D341Med (cell line): ENCODE results near the gene FGF1.

Experiments used
- DNase-seq: peaks from one replicate; pipeline ENCODE4 v3.0.0; 2012; ENCODE audit warnings: low spot score

Gene FGF1

DNA sequence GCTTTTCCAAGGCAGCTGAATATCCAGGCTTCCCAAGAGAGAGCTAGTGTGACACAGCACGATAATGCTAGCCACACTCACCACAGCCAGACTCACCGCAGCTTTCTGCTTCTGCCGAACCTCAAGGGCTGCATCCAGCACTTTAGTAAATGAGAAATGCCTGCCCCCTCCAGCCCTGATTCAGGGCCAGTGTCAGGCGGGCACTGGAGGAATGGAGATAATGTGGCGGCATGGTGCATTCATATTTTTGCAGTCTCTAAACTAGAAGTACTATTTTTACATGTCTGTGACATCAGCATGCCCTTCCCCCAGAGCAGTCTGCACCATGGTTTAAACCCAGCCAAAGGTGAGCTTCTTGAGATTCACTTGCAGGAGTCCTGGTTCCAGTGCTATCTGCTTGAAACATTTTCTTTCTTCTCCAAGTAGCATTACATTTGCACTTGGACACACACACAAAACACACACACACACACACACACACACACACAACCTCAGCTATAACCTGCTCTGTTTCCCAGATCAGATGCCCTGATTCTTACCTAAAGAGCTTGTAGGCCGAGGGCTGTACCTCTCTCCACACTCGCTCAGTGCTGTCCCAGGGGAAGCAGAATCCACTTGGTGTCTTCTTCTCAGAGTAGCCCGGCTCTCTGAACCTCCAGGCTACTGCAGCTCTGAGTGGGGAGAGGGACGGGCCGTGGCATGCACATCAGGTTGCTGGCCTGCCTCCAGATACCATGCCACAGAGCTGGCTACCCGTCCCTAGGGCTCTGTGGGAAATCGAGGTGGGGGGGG is at the start of gene FGF1:
TSS of gene FGF1 (minus strand) at position 673 of the 792 bp plus-strand sequence. CDS start 71,963 bp downstream, outside the sequence.
- DNase-seq = no peak

DNA sequence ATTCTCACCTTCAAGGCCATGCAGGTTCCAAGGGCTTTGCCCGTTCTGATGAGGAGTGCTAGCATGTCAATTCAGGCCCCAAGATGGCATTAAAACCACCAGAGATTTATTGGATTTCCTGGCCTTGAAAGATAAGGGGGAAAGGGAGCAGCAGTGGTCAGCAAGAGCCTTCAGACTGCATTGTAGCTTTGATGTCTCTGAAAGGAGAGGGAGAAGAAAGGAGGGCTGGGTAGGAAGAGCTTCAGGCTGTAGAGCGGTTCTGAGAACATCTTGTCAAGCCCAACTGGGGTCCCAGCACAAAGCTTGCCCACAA is 41.8 kb upstream of the FGF1 start:
- no peak for DNase-seq

DNA sequence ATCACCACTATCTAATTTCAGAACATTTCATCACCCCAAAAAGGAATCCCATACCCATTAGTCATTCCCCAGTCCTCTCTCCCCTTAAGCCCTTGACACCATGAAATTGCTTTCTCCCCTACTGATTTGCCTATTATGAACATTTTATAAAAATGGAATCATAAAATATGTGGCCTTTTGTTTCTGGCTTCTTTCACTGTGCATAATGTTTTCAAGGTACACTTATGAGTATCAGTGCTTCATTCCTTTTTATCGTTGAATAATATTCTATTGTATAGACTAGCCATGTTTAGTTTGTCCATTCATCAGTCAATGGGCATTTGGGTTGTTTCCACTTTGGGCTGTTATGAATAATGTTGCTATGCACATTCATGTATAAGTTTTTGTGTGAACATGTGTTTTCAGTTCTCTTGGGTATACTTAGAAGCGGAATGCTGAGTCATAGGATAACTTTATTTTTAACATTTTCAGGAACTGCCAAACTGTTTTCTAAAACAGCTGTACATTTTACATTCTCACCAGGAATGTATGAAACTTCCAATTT is 40.4 kb upstream of the FGF1 start:
- DNase-seq = no peak

DNA sequence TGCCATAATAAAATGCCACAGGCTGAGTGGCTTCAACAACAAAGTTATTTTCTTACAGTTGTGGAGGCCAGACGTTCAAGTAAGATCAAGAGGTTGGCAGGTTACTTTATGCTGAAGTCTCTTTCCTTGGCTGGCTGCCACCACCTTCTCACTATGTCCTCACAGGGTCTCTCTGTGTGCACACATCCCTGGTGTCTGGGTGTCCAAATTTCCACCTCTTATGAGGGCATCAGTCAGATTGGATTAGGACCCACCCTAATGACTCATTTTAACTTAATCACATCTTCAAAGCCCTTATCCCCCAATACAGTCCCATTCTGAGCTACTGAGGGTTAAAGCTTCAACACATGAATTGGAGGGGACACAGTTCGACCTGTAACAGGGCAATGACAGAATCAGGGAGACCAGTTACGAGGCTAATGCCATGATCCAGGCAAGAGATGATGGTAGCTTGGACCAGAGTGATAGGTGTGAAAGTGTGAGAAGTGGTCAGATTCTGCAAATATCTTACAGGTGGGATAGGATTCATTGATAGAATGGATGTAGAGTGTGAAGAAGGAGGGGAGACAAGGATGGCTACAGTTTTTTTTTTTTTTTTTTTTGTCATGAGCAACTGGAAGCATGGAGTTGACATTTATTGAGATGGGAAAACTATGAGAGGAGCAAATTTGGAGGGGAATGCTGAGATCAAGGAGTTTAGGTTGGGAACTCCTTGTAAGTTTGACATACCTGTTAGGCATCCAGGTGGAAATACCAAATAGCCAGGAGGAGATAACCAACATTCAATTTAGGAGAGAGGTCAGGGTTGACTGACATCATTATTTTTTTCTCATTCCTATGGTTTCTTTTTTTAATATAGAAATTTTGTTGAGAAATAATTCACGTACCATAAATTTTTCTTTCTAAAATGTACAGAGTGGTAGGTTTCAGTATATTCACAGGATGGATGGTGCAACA is 39.6 kb upstream of the FGF1 start:
- no peak for DNase-seq

DNA sequence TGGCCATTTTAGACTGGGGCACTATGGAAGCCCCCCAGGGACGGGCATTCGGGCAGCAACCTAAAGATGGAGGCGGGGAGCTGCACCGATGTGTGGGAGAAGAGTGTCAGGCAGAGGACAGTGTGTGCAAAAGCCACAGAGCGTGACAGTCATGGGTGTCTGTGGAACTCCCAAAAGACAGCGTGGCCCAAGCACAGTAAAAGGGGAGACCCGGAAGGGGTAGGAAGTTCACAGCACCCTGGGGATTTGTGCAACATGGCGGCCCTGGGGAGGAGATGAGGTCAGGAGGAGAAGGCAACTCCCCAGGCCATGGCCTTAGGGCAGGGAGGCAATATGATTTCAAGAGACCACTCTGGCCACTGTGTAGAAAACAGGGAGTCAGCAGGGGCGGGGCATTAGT is 38.9 kb upstream of the FGF1 start:
- no peak for DNase-seq

DNA sequence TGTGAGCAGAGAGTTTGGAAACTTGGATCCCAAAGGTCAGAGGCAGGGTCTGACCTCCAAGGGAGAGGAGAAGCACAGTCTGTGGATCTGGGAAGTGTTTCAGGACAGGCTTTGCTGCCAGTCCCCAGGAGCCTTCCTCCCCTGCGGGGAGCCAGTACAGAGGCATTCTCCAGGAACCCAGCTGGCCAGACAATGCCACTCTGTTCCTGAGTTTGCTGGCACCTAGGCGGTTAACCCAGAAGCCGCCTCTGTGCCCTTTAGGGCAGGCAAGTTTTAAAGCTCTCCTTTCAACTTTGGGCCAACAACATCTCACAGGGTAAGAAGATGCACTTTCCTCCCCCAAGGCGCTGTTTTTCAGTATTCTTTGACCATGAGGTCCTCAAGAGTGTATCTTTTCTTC is 37.0 kb upstream of the FGF1 start:
- DNase-seq = no peak

DNA sequence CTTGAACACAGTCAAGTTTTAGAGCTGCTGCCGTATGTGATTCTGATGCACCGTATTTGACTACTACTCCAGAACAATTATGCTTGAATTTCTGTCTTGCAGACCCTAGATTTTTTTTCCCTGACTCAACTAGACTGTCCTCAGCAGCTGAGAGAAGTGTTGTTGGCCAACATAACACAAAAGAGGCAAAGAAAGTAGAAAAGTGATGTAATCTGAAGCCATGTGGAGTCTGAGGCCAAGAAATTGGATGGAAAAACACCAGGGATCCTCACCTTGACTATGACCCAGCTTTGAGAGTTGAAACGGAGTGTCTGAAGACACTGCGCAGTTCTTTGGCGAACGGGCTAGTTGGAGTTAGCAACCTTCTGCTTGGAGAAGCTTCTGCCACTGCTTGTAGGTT is 36.3 kb upstream of the FGF1 start:
- DNase-seq = no peak

DNA sequence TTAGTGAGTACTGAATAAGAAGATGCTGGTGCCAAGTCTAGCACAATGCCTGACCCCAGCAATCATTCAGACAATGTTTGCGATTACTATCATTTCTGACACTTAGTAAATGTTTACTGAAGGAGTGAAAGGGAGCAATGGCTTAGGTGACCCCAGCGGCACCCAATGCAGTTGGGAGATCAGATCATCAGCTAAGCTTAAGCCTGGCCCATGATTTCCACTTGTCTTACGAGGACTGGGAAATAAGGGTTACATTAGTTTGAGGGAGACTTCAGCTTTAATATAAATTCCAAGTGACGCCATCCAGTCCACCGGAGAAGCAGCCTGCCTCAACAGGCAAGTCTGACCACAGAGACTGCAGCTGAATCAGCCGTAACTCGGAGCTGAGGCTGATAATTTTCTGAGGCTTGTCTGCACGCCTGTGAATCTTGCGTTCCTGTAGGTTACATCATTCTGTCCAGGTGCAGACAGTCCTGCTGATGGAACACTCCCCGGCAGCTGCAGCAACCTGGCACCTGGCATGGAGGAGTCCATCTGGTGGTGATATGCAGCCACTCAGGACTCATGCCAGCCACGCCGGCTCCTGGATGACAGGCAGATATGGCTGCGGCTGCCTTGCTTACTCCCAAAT is 34.9 kb upstream of the FGF1 start:
- DNase-seq = no peak

DNA sequence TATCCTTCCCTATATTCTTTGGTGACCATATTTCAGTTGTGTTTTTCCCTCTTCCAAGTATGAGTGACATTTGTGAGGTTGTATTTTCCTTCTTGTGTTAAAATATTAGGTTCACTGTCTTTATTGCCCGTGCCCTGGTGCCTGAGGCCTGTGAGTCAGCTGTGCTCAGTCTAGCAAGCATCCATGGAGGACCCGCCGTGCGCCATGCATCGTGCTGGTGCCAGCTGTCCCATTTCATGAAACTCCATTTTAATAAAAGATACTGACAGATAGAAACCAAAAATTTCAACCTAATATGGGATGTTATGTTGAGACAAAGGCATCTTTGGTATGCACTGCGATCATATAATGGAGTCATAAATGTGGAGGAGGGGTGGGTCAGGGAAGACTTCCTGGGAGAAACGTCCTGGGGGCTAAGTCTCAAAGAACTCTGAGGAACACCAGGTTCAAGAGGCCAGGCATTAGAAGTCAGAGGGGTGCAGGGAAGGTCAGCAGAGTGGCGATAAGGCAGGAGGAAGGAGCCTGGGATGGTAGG is 34.0 kb upstream of the FGF1 start:
- no peak for DNase-seq

DNA sequence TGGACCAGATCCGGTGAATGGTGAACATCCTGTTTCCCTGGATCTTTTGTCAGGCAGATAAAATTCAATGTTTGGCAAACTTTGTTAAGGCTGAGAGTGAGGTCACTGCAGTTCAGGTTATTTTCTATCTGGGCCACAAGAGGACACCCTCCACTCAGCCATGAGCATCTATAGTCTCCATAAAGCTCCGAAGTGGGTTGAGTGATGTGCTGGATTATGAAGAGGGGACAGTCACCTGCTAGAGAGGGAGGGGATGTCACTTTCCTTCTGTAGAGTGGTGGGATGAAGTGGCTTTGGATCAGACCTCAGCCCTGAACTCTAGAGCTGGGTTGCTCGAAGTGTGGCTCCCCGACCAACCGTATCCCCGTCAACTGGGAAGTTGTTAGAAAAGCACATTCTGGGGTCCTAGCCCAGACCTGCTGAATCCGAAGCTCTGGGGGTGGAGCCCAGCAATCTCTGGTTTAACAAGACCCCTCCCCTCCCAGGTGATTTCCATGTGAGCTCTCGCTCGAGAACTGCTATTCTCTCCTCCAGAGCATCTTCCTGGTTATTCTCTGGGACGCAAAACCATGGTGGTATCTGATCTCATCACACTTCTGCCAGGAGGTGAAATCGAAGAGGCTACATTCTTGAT is 31.8 kb upstream of the FGF1 start:
- no peak for DNase-seq

DNA sequence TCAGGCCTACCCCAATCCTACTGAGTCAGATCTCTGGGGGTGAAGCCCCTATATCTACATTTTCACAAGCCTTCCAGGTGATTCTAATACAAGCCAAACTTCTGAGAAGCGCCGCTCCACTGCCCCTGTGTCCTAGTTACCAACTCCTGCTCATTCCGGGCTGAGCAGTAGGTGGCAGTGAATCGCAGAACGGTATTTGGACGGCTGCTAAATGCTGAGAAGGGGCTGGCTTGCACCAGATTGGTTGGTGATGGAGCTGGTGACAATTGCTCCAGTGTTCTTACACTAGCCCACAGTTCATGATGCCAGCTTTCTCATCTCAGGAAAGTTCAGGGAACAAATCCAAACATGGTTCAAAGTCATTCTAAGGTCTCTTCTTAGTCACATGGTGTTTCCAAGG is 31.1 kb upstream of the FGF1 start:
- DNase-seq = peak; percentile 71

DNA sequence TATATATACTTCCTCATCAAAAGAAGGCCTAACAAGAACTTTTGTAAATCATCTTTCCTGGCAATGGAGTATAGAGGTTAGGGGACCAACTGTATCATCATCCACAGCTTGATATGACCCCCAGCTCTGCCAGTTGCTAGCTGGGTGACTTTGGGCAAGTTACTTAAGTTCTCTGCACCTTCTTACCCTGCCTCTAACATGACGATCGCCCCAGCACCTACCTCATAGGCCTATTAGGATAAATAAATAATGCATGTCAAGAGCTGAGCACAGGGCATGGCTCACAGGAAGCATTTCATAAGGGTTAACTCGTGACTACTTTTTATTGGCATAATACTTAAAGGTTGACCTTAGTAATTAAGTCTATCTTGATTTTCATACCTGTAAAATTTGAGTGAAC is 29.4 kb upstream of the FGF1 start:
- no peak for DNase-seq

DNA sequence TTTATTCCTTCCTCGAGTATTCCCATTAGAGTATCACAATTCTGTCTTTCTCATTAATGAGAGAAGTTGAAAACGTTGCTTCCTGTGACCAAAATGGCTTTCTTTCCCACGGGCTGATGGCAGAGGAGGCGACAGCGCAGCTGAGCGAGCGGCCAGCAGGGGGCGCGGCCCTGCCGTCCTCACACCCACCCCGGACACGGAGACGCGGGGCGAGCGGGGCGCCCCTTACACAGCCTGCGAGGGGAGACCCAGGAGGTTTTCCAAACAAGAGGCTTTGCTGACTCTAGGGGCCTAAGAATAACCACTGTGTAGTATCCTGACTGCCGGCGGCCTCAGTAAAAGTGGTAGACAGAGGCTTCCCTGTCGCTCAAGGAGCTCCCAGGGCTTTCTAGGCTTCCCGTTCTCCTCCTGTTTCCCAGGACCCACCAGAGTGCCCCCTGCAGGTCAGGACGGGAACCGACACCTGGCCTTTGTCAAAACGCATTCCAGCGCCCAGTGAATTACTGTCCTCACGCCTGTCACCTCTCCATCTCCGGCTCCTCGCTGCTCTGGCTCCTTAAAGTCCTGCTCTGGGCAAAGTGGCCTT is 27.3 kb upstream of the FGF1 start:
- DNase-seq = peak; percentile 89

DNA sequence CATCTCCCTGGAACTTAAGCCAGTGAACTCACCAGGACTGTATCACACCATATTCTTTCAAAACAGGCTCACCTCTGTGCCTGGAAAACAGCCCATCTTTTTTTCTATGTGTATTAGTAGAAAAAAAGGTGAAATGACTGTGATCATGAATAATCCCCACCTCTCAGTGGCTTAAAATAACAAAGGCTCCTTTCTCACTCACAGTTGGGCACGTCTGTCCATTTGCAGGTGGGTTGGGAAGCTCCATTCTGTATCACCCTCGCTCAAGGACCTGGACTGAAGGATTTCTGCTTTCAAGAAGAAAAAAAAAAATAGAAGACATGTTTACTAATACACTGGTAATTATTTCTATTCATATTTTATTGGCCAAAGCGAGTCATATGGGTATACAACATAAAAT is 17.3 kb upstream of the FGF1 start:
- no peak for DNase-seq

DNA sequence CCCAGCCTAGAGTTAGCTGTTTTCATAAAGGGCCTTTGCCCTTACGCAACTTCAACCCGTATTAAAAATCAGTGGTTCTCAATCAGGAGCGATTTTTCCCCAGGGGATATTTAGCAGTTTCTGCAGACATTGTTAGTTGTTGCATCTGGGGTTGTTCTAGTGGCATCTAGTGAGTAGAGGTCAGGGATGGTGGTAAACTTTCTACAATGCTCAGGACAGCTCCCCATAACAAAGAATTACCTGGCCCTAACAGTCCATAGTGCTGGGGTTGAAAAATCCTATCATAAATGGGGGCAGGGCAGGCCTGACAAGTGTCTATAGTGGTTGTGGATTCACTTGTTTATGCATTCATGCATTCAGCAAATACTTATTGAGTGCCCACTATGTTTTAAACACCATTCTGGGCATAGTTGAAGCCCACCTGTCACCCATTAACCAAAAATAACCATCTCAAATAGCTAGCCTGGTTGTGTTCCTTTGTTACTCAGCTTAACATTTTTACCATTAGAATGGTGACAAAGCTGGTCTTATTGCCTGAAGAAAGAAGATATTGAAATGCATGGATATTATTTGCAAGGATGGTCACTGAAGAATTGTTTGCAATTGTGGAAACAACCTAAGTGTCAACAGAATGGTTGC is 15.9 kb upstream of the FGF1 start:
- no peak for DNase-seq

DNA sequence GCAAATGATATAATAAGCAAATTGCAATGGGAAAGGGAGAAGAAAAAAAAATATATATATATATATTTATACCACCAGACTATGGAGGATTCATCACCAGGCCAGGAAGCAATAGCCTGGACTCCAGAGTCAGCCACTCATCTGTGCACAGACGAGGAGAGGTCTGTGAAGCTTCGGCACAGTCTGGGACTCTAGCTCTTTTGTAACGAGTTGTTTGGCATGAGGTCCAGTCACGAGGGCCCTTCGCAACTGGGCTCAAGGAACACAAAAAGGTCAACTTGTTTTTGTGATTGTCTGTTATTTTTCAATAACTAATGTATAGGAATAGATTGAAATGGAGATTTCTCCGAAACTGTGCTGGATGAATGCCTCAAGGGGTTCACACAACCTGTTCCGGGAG is 14.7 kb upstream of the FGF1 start:
- DNase-seq = no peak

DNA sequence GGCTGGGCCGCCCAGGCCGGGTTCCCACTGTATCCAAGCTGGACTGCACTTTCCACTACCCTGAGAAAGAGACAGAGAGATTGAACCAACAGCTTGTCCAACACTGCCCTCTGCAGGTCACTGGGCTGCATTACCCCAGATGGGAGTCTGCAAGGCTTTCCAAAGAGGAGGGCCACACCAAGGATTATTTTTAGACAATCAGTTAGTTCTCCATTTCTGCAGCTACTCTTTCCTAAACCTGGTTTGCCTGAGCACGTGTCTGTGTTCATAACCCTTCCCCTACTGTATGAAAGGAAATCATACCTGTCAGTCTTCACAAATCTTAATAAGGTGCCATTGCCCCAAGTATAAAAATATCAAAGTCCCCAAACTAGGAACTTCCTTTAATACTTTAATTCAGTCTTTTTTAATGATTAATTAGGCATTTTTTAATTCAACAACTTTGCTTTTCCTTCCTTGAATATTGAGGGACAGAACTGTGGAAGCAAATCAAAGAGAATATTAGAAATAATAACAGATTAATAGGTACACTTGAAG is 13.4 kb upstream of the FGF1 start:
- peak; percentile 80 for DNase-seq

DNA sequence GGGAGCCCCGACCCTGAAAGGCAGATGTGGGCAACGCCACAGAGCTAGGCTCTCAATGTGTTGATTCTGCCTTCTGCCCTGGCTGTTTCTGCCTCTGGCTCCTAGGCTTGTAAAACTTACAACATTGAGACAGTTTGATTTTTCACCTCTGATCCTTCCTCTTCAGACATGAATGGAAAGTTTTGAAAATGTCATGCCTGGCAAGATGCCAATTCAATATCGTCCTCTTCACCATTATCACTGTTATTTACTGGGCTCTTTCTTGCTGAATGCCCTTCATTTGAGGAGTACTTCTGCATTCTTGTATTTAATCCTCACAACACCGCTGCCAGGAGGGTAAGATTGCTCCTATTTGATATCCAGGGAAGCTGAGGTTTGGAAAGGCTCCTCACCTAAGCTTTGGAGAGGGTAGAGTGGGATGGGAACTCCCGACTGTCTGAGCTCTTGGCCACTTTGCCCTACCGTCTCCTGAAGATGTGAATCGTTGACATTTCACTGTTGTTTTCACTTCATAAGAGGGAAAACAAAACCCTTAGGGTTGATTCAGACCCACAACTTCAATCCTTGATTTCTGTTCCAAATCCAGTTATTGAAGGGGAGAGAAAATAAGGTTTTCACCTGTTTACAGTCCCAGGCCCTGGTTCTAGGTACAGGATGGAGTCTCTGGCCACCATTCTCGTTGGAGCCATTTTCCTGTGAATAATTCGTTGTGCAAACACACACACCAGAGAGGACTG is 12.7 kb upstream of the FGF1 start:
- no peak for DNase-seq

DNA sequence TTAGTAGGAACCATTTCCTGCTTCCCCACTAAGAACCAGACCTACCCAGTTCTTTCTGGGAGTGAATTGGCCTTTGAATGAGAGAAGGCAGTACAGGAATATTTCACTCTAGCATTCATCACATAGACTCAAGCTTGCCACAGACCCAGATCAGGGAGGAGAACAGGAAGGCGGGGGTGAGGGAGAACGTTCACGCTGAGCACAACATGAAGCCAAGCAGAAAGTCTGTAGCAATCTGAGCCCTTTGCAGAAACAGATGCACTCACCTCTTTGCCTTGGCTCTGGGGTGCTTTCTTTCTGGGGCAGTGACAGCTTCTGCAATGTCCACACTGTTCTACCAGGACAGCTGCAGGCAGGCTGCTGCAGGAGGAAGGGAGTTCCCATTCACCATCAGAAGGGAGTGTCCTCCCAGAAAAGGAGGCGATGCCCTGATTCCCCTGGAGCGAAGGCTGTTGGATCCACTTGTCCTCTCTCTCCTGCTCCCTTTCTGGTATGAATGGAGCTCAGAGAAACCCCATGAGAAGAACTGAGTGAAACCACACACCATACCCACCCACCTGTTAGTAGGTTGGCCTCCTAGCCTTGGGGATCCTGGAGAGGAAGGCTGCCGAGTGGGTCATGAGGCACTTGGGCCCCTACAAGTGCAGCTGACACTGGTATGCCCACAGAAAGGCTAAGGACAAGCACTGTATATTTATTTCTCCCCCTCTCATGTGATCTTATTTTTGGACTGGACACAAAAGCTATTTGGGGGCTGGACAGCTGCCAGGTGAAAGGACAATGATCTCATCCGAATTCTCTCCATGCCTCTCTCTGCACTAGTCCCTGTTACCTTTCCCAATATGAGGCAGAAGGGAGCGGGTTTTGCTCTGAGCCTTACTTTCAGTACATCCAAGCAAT is 11.7 kb upstream of the FGF1 start:
- DNase-seq = no peak
